ENCODE data around the gene TAB3. TPM values are rescaled to one million over a fixed set of nuclear protein-coding genes. Genes with fewer than 3 reads are reported as not detected.

Gene TAB3
- total RNA-seq, 1 donor from 2014 or later, result 13.3 TPM

GRCh38 chrX:30851449-30851848 lies 37.6 kb downstream of the TAB3 start:
- H3K9me3 Mint-ChIP-seq, result peaks cover 7% of the 10 kb centered on the region
- no peak overlapping the region for H3K4me3 Mint-ChIP-seq

GRCh38 chrX:30835373-30835772 lies 53.7 kb downstream of the TAB3 start:
- DNase-seq (ENCODE audit: low read depth, low spot score), result no peak
- Mint-ChIP-seq H3K27ac (ENCODE audit: unreplicated experiment) (no peak overlapping the region), H3K4me3 (no peak overlapping the region)

More at GRCh38 chrX:30851449-30851848, 37.6 kb downstream of the TAB3 start:
- Mint-ChIP-seq H3K27ac (ENCODE audit: unreplicated experiment) (no peak overlapping the region), H3K4me1 (no peaks in the 10 kb centered on the region), H3K36me3 (ENCODE audit: low read depth) (peaks cover 22% of the 10 kb centered on the region), H3K27me3 (ENCODE audit: low read depth) (no peaks in the 10 kb centered on the region)
- no peak for TF ChIP-seq CTCF (conservative IDR thresholded peaks at IDR 0.05)
- no peak for DNase-seq (ENCODE audit: low read depth, low spot score)

GRCh38 chrX:30833896-30834295 lies 55.2 kb downstream of the TAB3 start:
- Mint-ChIP-seq H3K27me3 (ENCODE audit: low read depth) (no peaks in the 10 kb centered on the region), H3K27ac (ENCODE audit: unreplicated experiment) (no peak overlapping the region), H3K9me3 (peaks cover 4% of the 10 kb centered on the region), H3K4me3 (no peak overlapping the region), H3K36me3 (ENCODE audit: low read depth) (peaks cover 29% of the 10 kb centered on the region), H3K4me1 (no peaks in the 10 kb centered on the region)
- DNase-seq (ENCODE audit: low read depth, low spot score), result no peak
- TF ChIP-seq CTCF (conservative IDR thresholded peaks at IDR 0.05), result no peak

More at GRCh38 chrX:30835373-30835772, 53.7 kb downstream of the TAB3 start:
- H3K36me3 Mint-ChIP-seq (ENCODE audit: low read depth), result peaks cover 33% of the 10 kb centered on the region
- no peaks in the 10 kb centered on the region for H3K27me3 Mint-ChIP-seq (ENCODE audit: low read depth)
- peaks cover 4% of the 10 kb centered on the region for H3K9me3 Mint-ChIP-seq
- TF ChIP-seq CTCF (conservative IDR thresholded peaks at IDR 0.05), result no peak
- no peaks in the 10 kb centered on the region for H3K4me1 Mint-ChIP-seq

GRCh38 chrX:30831082-30831481 lies 58.0 kb downstream of the TAB3 start:
- no peak for TF ChIP-seq CTCF (conservative IDR thresholded peaks at IDR 0.05)
- no peaks in the 10 kb centered on the region for H3K27me3 Mint-ChIP-seq (ENCODE audit: low read depth)
- peaks cover 6% of the 10 kb centered on the region for H3K9me3 Mint-ChIP-seq
- no peaks in the 10 kb centered on the region for H3K4me1 Mint-ChIP-seq
- DNase-seq (ENCODE audit: low read depth, low spot score), result no peak
- no peak overlapping the region for H3K4me3 Mint-ChIP-seq
- no peak overlapping the region for H3K27ac Mint-ChIP-seq (ENCODE audit: unreplicated experiment)
- peaks cover 18% of the 10 kb centered on the region for H3K36me3 Mint-ChIP-seq (ENCODE audit: low read depth)

- H3K27me3 Mint-ChIP-seq (ENCODE audit: low read depth), result no peaks in the 10 kb centered on the region
- peaks cover 16% of the 10 kb centered on the region for H3K36me3 Mint-ChIP-seq (ENCODE audit: low read depth)
- DNase-seq (ENCODE audit: low read depth, low spot score), result no peak
- TF ChIP-seq CTCF (conservative IDR thresholded peaks at IDR 0.05), result no peak
- H3K4me3 Mint-ChIP-seq, result no peak overlapping the region
- H3K9me3 Mint-ChIP-seq, result peaks cover 4% of the 10 kb centered on the region
- no peaks in the 10 kb centered on the region for H3K4me1 Mint-ChIP-seq
- no peak overlapping the region for H3K27ac Mint-ChIP-seq (ENCODE audit: unreplicated experiment)
These were observed 58.6 kb downstream of the TAB3 start for GRCh38 chrX:30830326-30830943.
